Measurements from ENCODE around the gene EXOC7. TPM values are rescaled to one million over a fixed set of nuclear protein-coding genes. Genes with fewer than 3 reads are reported as not detected.
A peak's percentile ranks its signal among the peaks of the same experiment; 100 is the strongest.

EXOC7 gene
- total RNA-seq, 2 experiments from 2014 or later, result 122 to 173 TPM

GRCh38 chr17:76142039-76142584 is 38.5 kb upstream of the EXOC7 start:
- ChIA-PET POLR2A (interaction anchor here (0.6 to 1.0 kb wide), 3 partner anchors 71 to 144 kb away, joined by 3 to 4 read pairs (median 4); no protein-coding TSS in a partner anchor), CTCF (ENCODE audit: unreplicated experiment) (no interaction called here)
- H3K4me1 ChIP-seq (ENCODE audit: insufficient read depth, low read length, poor library complexity, severe bottlenecking), result peaks cover 65% of the 10 kb centered on the region
- no peak overlapping the region for H3K27ac ChIP-seq (ENCODE audit: low read depth, low read length, poor library complexity, severe bottlenecking)
- no peaks in the 10 kb centered on the region for H4K20me1 ChIP-seq (ENCODE audit: insufficient read depth, low read length)
- TF ChIP-seq, protein P1, sequence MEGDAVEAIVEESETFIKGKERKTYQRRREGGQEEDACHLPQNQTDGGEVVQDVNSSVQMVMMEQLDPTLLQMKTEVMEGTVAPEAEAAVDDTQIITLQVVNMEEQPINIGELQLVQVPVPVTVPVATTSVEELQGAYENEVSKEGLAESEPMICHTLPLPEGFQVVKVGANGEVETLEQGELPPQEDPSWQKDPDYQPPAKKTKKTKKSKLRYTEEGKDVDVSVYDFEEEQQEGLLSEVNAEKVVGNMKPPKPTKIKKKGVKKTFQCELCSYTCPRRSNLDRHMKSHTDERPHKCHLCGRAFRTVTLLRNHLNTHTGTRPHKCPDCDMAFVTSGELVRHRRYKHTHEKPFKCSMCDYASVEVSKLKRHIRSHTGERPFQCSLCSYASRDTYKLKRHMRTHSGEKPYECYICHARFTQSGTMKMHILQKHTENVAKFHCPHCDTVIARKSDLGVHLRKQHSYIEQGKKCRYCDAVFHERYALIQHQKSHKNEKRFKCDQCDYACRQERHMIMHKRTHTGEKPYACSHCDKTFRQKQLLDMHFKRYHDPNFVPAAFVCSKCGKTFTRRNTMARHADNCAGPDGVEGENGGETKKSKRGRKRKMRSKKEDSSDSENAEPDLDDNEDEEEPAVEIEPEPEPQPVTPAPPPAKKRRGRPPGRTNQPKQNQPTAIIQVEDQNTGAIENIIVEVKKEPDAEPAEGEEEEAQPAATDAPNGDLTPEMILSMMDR (conservative IDR thresholded peaks at IDR 0.05; ENCODE audit: low read length), result no peak
- TF ChIP-seq EZH2phosphoT487 (IDR thresholded peaks at IDR 0.05; ENCODE audit: borderline replicate concordance, low read depth, low read length), result no peak
- H3K9me2 ChIP-seq (ENCODE audit: insufficient read depth, low read length), result no peaks in the 10 kb centered on the region
- H3K4me3 ChIP-seq (ENCODE audit: low read depth, low read length, poor library complexity, severe bottlenecking), result no peak overlapping the region
- H2AFZ ChIP-seq (ENCODE audit: low read length), result no peak overlapping the region
- H3K79me2 ChIP-seq (ENCODE audit: insufficient read depth, low read depth, low read length), result no peaks in the 10 kb centered on the region
- intact Hi-C loops (cut with micrococcal nuclease; ENCODE audit: unreplicated experiment), result no loop called here
- peak overlapping the region; percentile 33 for H3K4me2 ChIP-seq (ENCODE audit: low read length)
- no TSS peak for BruUV-seq (replicated peaks)
- no peaks in the 10 kb centered on the region for H3K36me3 ChIP-seq (ENCODE audit: insufficient read depth, low read length)
- no peaks in the 10 kb centered on the region for H3K9me3 ChIP-seq (ENCODE audit: low read length)
- DNase-seq (ENCODE audit: low spot score), result no peak

DNA sequence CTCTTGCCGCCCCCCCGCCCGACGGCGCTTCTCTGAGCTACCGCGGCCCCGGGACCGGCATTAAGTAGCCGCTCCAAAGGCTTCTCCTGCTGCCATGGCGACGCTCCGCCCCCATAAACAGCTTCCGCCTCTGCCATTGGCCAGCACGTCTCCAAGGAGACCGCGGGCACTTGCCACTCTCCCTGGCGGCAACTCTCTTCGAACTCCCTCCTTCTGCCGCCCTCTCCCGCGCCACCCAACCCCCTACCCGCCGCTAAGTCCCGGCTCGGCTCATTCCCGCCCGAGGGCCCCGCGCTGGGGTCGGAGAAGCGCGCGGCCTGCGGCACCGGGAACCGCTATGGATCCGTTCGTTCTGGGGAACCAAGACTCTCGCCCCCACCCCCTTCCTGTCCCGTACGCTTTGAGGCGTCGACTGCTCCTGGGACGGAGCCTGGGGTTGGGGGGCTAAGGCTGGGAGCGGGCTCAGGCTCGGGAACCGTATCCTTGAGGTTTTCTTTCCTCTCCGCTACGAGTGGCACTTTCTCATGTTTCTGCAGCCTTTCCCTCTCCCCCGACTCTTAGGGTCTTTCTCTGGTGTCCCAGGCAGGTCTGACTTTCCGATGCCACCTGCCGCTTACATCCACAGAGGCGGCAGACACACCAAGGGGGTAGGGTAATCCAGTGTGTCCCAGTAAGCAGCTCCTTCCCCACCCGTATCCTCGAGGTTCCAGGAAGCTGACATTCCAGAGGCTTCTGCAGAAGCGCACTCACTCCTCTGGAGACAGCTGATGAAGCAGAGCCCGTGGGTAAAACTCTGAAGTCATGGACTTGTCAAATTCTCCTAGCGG is 37.8 kb upstream of the EXOC7 start, which contains the start of gene FOXJ1:
Gene FOXJ1, minus strand, starts transcription at position 34 of the 827 bp plus-strand sequence. CDS start 850 bp downstream, outside the sequence.
- H3K79me2 ChIP-seq (ENCODE audit: insufficient read depth, low read depth, low read length), result no peaks in the 10 kb centered on the region
- DNase-seq (ENCODE audit: low spot score), result peak; percentile 90
- peak within 1 kb of the TSS; percentile 16; the same call in 1 of the 2 replicates for H2AFZ ChIP-seq (ENCODE audit: low read length)
- no peak within 1 kb of the TSS for H3K27ac ChIP-seq (ENCODE audit: low read depth, low read length, poor library complexity, severe bottlenecking)
- no peaks in the 10 kb centered on the region for H3K36me3 ChIP-seq (ENCODE audit: insufficient read depth, low read length)
- intact Hi-C loops (cut with micrococcal nuclease; ENCODE audit: unreplicated experiment), result no loop called here
- CTCF ChIA-PET (ENCODE audit: unreplicated experiment), result no interaction called here
- H3K9me3 ChIP-seq (ENCODE audit: low read length), result no peaks in the 10 kb centered on the region
- H3K4me2 ChIP-seq (ENCODE audit: low read length), result peak within 1 kb of the TSS; percentile 75
- H3K9me2 ChIP-seq (ENCODE audit: insufficient read depth, low read length), result no peaks in the 10 kb centered on the region
- POLR2A ChIA-PET, result interaction anchor here (0.6 to 1.0 kb wide), 6 partner anchors 11 to 144 kb away, joined by 3 to 4 read pairs (median 3); no protein-coding TSS in a partner anchor
- TF ChIP-seq EZH2phosphoT487 (IDR thresholded peaks at IDR 0.05; ENCODE audit: borderline replicate concordance, low read depth, low read length), result no peak
- TF ChIP-seq, protein P1 (conservative IDR thresholded peaks at IDR 0.05; ENCODE audit: low read length), result no peak
- no peaks in the 10 kb centered on the region for H4K20me1 ChIP-seq (ENCODE audit: insufficient read depth, low read length)
- no TSS peak for BruUV-seq (replicated peaks)
- peak within 1 kb of the TSS; percentile 59 for H3K4me3 ChIP-seq (ENCODE audit: low read depth, low read length, poor library complexity, severe bottlenecking)
- H3K4me1 ChIP-seq (ENCODE audit: insufficient read depth, low read length, poor library complexity, severe bottlenecking), result peaks cover 59% of the 10 kb centered on the region

Measured in OCI-LY7 (cell line).